HG02981 (cell line): ENCODE measurements around the gene ANK3.
A peak's percentile ranks its signal among the peaks of the same experiment; 100 is the strongest.

ENCODE experiments used
- ATAC-seq: cut with Tn5 transposase; IDR thresholded peaks from one replicate; pipeline ENCODE4 v1.9.1; 2021; ENCODE audit warnings: mild to moderate bottlenecking, moderate library complexity; ENCODE audit not compliant: unreplicated experiment

Gene ANK3

GRCh38 chr10:60237977-60238758, 151.5 kb downstream of the ANK3 start:
- peak; percentile 38 for ATAC-seq

GRCh38 chr10:60236869-60237524, 152.7 kb downstream of the ANK3 start:
- peak; percentile 97 for ATAC-seq

GRCh38 chr10:60235001-60235400, 154.7 kb downstream of the ANK3 start:
- ATAC-seq = no peak

DNA sequence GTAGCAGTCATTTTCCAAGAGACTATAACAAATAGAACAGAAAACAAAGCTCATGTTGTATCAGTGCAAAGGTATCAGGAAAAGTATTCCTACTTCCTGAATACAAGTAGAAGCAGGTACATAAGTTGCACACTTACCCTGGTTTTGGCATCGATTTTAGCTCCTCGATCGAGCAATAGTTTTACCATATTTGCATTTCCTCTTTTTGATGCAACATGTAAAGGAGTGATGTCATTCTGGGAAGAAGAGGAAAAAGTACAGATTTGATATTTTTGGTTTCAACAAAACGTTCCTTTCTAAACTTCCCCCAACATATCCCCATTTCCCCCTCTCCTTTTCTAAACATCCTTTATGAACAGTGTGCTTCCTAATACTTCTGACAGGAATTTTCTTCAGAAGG, 155.1 kb downstream of the ANK3 start:
- no peak for ATAC-seq

DNA sequence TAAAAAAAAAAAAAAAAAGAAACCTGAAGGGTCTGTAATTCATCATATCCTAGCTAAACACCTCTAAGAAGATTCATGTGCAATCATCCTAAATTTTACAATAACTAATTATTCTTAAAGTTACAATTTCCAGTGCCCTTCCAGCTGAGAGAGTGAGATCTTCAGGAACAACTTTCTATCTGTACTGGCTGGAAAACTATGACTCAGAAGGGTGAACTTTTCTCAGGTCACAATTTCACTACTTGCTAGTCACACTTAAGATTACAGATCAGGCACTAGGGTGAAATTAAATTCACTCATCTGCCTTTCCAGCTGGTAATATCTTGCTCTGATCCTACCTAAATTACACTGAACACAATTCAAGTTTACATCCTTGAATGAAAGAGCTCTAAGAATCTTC, 158.8 kb downstream of the ANK3 start:
- ATAC-seq = no peak

DNA sequence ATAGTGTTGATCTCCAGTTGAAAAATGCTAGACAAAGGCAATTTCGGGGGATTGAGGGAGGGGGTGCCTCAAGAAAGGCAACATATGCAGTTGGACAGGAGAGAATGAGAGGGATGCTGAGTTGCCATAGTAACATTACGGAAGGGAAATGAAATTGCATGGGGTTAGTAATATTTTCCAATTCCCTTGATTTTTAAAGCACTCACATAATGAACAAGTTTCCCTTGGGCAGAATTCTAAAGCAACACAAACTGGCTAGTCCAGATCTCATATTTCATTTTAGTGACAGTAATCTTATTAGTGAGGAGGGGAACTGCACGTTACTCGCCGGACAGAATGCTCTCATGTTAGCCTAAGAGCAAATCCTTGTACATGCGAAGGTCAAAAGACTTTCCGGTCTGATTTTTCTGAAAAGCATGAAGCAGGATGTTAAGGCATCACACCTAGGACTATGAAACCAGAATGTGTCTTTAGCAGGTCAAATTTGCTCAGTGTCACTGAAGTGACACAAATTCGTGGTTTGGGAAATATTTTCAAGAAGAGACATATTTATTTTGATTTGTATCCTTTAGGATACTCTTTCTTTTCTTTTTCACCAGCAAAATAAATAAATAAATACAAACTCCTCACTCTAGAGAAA, 165.5 kb downstream of the ANK3 start:
- ATAC-seq = no peak

- no peak for ATAC-seq
Measured at GRCh38 chr10:60222047-60222446, 167.6 kb downstream of the ANK3 start.

GRCh38 chr10:60212195-60212594, 177.5 kb downstream of the ANK3 start:
- no peak for ATAC-seq

GRCh38 chr10:60209874-60210570, 179.7 kb downstream of the ANK3 start:
- ATAC-seq = no peak

GRCh38 chr10:60208676-60209269, 180.9 kb downstream of the ANK3 start:
- ATAC-seq = no peak

GRCh38 chr10:60207894-60208293, 181.8 kb downstream of the ANK3 start:
- no peak for ATAC-seq

GRCh38 chr10:60206735-60207134, 182.9 kb downstream of the ANK3 start:
- no peak for ATAC-seq

DNA sequence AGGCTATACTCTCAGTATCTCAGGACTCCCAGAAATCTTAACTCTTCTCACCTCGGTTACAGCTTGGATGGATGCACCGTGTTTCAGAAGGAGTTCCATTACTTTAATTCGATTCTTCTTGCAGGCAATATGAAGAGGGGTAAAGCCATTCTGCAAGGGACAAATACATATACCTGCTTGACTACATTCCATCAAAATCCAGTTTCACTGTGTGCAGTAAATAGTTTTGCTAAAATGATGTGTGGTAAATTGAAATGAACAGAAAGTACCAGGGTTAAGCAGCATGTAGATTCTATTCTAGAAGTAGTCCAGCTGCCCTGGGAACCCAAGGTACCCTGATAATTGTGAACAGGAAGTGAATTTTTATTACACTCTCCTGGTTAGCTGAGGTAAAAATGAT, 183.9 kb downstream of the ANK3 start:
- ATAC-seq = no peak

DNA sequence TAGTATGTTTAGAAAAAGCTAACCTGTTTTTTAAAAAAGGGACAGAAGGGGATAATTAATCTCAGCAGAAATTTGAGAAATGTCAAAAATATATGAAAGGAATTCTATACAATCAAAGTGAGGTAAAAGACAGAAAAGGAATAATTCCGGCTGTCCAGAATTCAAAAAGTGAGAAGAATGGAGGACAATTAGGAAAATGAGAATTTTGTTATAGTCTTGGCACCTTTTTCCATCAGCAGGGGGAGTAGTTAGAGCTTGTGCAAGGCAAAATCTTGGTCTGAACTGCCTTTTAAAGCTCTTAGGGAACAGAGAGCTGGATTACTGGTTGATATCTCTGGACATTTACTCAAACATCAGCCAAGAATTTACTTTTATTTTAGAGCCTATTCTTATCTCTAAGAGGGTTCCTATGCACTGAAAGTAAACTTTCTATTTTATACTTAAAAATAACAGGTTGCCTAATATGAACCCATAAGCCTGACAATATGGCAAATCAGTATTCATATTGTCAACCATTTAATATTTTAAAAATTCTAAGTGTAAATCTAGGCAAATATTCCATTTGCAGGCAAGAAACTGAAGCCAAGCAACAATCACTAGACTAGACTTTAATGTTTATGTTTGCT, 185.6 kb downstream of the ANK3 start:
- ATAC-seq = no peak

DNA sequence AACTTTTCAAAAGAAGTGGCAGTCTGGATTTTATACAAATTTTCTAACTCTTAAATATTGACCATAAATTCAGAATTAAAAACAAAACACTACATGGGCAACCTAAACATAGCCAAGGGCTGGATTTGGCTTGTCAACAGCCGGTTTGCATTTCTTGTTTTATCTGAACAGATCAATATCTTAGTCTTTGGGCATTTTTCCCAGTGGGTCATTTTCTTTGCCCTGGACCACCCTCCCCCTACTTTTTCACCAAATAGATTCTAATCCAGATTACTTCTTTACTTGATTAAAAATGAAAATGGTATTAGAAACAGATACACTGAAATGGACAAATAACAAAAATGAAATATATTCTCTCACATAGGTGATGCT, 189.0 kb downstream of the ANK3 start:
- ATAC-seq = no peak

- no peak for ATAC-seq
Measured at GRCh38 chr10:60200012-60200681, 189.5 kb downstream of the ANK3 start.

DNA sequence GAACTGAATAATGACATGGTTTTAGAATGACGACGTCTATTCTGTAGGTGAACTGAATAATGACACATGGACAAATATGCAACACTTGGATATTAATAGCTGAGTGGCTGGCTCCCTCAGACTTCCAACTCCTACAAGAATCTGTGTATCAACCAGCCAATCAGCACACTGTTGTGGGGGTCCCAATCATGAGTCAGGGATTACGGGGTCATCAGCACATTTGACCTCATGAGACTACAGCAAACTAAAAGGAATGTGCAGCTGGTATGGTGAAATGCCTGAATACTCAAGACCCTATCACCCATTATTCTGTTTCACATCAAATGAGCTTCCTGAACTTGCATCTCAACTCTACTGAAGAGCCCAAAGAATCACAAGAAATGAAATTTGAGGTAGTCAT, 192.5 kb downstream of the ANK3 start:
- no peak for ATAC-seq

DNA sequence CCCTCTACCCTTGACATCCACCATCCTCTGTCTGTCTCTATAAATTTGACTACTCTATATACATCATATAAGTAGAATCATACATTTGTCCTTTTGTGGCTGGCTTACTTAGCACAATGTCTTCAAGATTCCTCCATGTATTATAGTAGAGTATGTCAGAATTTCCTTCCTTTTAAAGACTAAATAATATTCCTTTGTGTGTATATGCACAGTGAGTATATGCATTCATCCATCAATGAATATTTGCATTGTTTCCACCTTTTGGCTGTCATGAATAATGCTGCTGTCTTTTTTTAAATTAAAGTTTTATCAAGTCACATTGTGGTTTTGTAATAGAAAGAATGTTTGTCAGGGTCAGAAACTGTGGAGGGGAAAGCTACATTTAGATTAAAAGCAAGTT, 195.3 kb downstream of the ANK3 start:
- no peak for ATAC-seq

DNA sequence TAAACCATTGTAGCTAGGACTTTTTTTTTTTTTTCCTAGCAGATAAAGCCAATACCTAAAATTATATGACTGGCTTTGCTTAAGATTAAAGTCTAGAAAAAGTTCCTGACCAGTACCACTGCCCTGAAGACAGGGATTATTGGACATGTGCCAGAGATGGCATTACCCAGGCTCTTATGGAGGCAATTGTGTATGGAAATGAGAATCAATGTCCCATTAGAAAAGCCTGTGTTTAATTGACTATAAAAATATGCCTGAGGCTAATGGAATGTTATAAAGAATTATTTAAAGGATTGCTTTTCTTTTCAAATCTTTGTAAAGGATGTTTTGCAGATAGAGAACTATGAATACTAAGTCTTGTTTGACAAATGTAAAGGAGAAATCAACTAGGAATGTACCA, 196.7 kb downstream of the ANK3 start:
- no peak for ATAC-seq

DNA sequence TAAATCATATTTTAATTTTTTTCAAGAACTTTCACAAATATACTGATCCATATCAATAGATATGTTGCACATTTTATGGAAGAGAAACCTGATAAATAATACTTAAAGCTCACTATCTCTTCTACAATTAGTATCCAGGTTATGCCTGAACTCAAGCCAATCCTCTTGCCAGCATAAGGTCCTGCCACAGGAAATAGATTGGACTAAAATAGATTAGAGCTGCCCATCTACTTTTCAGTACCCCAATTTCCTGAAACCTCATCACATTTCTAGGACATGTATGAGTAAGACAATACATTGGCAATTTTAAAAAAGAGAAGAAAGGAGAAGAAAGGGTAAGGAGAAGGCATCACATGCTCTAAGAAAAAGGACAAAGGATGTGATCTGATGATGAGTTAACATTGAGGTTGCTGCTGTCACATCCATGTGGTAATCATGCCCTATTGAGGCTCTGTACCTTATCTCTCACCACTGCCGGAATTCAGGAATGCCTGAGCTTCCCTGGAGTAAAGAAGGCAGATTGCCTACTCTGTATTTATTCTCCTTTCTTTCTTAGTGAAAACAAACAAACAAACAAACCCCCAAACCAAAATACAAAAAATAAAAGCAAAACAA, 199.7 kb downstream of the ANK3 start:
- ATAC-seq = no peak
